ENCODE data around the gene COL6A5. TPM values are rescaled to one million over a fixed set of nuclear protein-coding genes. Genes with fewer than 3 reads are reported as not detected.

The COL6A5 gene
- total RNA-seq, 4 donors from 2014 or later, result 0.04 to 0.84 (median 0.05) TPM; not detected in 1

GRCh38 chr3:130316169-130316568 lies 29.3 kb upstream of the COL6A5 start:
- intact Hi-C loops (cut with DNase I; ENCODE audit: low total_unique reads), result no loop called here
- peak in 1 of 2 donors; percentile 16 for DNase-seq (ENCODE audit: low spot score in 2 of 2)
- TF ChIP-seq CTCF (IDR thresholded peaks at IDR 0.05) (no peak), POLR2A (IDR thresholded peaks at IDR 0.05) (no peak)
- WGBS, 2 donors, result 42 to 45% methylated on average over 2 of the region's 2 CpGs
- H3K4me3 ChIP-seq (ENCODE audit: low read depth, poor library complexity, severe bottlenecking), result no peak overlapping the region

- intact Hi-C loops (cut with DNase I; ENCODE audit: low total_unique reads), result no loop called here
- TF ChIP-seq CTCF (IDR thresholded peaks at IDR 0.05) (no peak), POLR2A (IDR thresholded peaks at IDR 0.05) (no peak)
- H3K4me3 ChIP-seq (ENCODE audit: low read depth, poor library complexity, severe bottlenecking), result no peak overlapping the region
- WGBS, 2 donors, result 100% methylated on average over 1 of the region's 1 CpG
- no peak for DNase-seq (ENCODE audit: low spot score in 2 of 2)
Measured at GRCh38 chr3:130323503-130323902, 22.0 kb upstream of the COL6A5 start.

GRCh38 chr3:130340766-130341165 lies 4.7 kb upstream of the COL6A5 start:
- H3K4me3 ChIP-seq (ENCODE audit: low read depth, poor library complexity, severe bottlenecking), result no peak overlapping the region
- 67 to 88% methylated on average over 1 of the region's 1 CpG for WGBS, 2 donors
- no peak for TF ChIP-seq CTCF (IDR thresholded peaks at IDR 0.05)
- TF ChIP-seq POLR2A (IDR thresholded peaks at IDR 0.05), result no peak
- intact Hi-C loops (cut with DNase I; ENCODE audit: low total_unique reads), result no loop called here
- no peak for DNase-seq (ENCODE audit: low spot score in 2 of 2)

- TF ChIP-seq POLR2A (IDR thresholded peaks at IDR 0.05) (no peak), CTCF (IDR thresholded peaks at IDR 0.05) (no peak)
- intact Hi-C loops (cut with DNase I; ENCODE audit: low total_unique reads), result no loop called here
- DNase-seq (ENCODE audit: low spot score in 2 of 2), result no peak
- no peak overlapping the region for H3K4me3 ChIP-seq (ENCODE audit: low read depth, poor library complexity, severe bottlenecking)
Measured at GRCh38 chr3:130341388-130341787, 4.1 kb upstream of the COL6A5 start.

- H3K4me3 ChIP-seq (ENCODE audit: low read depth, poor library complexity, severe bottlenecking), result no peak overlapping the region
- intact Hi-C loops (cut with DNase I; ENCODE audit: low total_unique reads), result no loop called here
- TF ChIP-seq CTCF (IDR thresholded peaks at IDR 0.05), result no peak
- TF ChIP-seq POLR2A (IDR thresholded peaks at IDR 0.05), result no peak
- 84 to 88% methylated on average over 4 of the region's 4 CpGs for WGBS, 2 donors
- no peak for DNase-seq (ENCODE audit: low spot score in 2 of 2)
Measured at GRCh38 chr3:130341882-130342281, 3.6 kb upstream of the COL6A5 start.

All from lower leg skin (tissue), 4 donors.